GM18858 (cell line): ENCODE measurements around the gene CAPG.
A peak's percentile ranks its signal among the peaks of the same experiment; 100 is the strongest.
"Not testable (repeated sequence)": the region's sequence is repeated elsewhere in the genome, so short reads cannot be mapped to it uniquely, and the experiment has no call there.

Experiments
- ATAC-seq: cut with Tn5 transposase; IDR thresholded peaks from one replicate; pipeline ENCODE4 v1.9.1; 2021; ENCODE audit not compliant: unreplicated experiment

CAPG gene, protein sequence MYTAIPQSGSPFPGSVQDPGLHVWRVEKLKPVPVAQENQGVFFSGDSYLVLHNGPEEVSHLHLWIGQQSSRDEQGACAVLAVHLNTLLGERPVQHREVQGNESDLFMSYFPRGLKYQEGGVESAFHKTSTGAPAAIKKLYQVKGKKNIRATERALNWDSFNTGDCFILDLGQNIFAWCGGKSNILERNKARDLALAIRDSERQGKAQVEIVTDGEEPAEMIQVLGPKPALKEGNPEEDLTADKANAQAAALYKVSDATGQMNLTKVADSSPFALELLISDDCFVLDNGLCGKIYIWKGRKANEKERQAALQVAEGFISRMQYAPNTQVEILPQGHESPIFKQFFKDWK

DNA sequence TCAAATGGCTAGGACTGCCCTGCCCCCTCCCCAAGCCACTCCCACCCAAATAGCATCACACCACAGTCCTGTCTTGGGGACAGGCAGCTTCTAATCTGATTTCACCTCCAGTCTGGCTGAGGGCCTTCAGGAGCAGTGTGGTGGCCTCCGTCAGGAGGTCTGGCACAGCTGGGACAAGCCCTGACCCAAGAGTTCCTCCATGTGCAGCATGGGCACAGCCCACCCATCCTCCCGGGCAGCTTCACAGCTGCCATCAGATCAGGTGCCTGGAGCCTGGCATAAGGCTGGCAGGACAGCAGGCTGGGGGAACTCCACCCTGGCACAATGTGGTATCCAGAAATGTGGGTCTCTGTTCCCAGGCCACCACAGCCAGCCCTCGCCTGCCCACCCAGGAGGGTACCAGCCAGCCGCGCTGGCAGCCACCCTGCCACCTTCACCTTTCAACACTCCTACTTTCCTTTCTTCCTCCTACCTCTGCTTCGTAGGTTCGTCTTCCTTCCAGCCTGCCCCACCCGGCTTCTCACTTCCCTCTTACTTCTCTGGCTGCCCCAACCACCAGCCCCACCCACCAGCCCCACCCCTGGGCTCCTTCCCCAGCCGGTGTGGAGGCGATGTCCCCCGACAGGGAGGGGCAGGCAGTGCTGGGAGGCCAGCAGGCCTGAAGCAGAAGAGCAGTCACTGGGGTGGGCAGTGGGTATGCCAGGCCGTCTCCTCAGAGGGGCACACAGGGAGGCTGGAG, at the start of gene CAPG:
TSS of gene CAPG (minus strand) at position 522 of the 739 bp plus-strand sequence. CDS start 8,221 bp downstream, outside the sequence.
- ATAC-seq: peak; percentile 30

DNA sequence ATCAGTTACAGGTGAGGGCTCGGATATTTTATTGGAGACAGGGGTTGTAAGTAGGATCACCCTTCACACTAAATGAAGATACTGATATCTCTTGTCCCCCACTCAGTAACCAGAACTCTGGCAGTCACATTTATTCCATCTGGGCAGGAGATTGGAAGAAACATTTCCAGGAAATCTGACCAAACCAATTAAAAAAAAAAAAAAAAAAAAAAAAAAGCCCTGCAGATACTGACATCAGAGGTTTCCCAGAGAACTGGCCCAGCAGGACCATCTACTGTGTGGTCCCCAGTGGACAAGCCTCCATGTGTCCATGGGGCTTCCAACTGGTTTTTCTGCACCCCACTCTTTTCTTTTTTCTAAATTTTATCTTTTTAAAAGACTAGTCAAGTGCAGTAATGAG, 49.6 kb upstream of the CAPG start:
- ATAC-seq: no peak

DNA sequence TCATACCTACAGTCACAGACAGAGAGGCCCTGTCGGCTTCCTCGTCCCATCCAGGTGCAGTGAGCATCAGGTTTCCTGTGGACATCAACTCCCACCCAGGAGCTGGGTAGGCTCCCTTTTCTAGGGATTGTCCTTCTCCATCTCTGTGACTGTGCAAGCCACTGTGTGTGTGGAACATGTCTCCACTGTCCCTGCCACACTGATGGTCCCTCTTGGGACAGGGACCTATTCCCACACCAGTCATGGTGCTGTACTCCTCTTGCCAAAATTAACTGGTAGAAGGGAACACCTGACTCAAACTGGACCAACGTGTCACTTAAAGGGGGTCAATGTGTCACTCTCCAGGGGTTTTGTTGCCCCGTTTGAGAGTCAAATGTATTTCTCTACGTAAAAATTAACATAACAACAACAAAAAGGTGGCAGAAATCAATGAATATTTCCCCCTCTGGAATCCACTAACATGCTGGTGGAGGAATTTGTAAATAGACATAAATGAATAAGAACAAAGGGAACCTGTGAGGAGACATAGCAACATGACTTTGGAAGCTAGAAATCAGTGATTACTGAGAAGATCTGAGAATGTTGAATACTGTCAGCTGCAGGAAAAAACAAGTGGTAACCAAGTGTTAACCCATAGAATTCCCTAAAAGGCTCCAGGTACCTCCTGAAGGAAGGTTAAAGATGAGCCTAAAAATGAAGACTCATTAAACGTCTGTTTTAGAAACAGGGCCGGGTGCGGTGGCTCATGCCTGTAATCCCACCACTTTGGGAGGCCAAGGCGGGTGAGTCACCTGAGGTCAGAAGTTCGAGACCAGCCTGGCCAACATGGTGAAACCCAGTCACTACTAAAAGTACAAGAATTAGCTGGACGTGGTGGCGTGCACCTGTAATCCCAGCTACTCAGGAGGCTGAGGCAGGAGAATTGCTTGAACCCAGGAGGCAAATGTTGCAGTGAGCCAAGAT, 48.7 kb upstream of the CAPG start:
- no peak for ATAC-seq

DNA sequence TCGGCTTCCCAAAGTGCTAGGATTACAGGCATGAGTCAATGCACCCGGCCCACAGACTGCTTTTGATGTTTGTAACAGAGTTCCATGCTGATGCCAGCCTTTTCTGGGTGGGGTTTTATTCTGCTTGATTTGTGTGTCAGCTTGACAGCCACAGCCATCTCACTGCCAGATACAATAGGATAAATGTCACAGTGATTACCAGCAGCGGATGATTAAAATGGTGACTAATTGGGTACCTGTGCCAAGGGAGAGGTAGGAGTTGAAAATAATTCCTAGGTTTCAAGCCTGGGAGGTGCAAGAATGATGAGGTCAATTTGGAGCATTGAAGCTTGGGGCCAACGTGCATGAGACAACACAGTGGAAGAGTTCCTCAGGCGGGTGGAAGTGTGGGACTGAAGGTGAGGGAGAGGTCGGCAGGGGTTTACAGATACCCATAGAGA, 47.7 kb upstream of the CAPG start:
- no peak for ATAC-seq

DNA sequence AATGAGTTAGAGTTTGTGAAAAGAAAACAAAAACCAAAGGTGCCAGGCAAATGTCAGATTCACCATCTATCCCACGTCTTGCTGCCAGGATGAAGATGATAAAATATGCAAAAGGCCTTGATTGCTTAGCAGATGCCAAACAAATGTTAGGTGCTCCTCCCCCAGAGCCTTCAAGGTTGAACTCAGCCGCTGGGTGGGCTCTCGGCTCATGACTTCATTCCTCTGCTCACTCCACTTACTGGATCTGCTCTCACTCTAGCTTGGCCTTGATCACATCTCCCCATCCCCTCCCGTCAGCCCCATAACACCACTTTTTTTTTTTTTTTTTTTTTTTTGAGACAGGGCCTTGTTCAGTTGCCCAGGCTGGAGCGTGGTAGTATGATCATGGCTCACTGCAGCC, 46.9 kb upstream of the CAPG start:
- ATAC-seq: no peak

DNA sequence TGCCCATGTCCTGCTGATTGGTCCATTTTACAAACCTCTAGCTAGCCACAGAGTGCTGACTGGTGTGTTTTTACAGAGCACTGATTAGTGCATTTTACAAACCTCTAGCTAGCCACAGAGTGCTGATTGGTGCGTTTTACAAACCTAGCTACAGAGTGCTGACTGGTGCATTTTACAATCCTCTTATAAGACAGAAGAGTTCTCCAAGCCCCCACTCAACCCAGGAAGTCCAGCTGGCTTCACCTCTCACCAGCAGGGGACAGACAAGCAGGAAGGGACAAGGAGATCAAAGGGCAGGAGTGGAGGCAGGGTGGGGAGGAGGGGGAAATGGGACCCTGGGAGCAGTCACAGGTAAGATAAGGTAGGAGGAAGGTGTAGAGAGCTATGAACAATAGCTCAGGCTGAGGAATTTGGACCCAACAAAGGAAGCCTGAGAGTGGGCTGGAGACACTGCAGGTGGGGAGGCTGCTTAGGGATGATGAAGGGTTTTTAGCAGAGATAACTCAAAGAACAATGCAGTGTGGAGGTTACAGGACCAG, 45.5 kb upstream of the CAPG start:
- no peak for ATAC-seq

DNA sequence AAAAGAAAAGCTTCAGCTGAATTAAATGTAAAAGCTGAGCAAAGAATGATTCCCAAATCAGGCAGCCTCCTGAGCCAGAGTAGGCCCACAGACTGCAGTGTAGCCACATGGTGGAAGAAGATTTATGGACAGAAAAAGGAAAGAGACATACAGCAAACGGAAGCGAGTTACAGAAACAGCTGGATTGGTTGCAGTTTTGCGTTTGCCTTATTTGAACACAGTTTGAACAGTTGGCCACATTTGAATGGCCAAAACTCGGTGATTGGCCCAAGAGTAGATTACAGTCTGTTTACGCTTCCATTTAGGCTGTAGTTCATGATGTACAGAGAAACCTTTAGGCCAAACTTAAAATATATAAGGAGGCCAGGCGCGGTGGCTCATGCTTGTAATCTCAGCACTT, 43.4 kb upstream of the CAPG start:
- ATAC-seq: no peak

DNA sequence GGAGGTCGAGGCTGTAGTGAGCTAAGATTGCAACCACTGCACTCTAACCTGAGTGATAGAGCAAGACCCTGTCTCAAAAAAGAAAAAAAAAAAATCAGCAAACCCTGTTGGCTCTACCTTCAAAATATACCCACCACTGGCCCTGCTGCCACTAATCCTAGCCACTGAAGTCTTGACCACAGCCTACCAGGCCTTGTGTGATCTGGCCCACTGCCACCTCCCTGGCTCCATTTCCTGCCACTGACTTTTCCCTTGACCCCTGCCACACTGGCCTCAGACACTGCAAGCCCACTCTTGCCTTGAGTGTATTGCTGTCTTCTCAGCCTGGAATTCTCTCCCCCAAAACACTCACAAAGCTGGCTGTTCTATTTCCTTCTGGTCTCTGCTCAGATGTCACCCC, 42.1 kb upstream of the CAPG start:
- no peak for ATAC-seq

DNA sequence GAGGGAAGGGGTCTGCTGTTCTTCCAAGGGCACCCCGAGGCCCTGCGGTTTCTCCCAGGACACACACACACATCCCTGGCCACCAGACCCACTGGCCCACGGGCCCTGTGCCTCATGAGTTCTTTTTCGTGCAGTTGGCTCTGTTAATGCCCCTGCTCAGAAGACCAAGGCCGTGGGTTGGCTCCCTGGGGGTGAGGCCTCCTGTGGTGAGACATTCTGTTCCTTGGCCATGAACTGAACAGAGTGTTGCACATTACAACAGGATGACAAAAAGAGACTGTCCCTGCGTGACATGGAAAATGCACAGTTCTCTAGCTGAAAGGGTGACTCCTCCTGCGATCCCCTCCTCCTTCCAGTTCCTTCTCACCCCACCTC, 39.0 kb upstream of the CAPG start:
- ATAC-seq: no peak

DNA sequence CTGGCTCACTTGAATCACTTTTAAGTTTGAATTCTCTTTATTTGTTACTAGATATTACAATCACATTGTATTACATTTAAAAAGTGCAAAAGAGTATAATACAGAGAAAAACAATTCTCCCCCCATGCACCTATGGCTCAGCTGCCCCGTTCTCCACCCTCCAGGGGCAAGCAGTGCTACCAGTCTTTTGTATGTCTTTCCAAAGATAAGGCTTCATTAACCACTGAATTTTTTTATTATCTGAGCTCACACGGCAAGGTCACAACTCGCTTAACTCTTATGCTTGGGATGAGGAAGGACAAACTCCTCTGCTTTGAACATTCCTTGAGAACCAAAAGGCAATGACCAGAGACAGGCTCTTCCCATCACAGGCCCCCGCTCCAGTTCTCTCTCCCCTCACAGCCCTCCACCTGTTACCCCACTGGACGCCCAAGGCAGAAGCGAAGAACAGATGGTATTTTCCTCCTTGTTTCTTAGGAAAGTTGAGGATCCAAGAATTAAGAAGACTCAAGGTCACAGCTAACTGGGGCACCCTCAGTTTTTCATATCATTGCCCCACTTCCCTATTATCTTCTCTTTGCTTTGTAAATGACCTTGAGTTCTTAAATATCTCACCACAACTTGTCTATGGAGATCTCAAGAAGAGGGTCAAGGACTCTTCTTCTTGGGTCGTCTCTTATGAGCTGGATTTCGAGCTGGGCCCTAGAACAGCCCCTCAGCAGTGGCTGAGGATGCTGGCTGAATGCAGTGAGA, 38.5 kb upstream of the CAPG start:
- ATAC-seq: no peak

DNA sequence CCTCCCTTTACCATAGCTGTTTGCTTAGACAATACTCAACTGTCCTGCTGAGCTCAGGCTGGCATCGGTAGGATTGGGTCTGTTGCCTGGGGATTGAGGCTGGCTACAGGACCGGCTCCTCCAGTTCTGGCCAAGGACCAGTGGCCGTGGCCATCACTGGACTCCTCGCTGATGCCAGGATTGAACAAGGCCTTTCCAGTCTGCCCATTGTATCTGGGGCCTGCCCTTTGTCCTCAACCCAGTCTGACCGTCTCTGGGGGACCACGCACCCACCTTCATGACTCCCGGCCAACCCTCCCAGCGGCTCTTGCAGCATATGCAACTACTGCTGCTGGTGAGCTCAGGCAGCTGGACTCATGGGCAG, 37.0 kb upstream of the CAPG start:
- no peak for ATAC-seq

DNA sequence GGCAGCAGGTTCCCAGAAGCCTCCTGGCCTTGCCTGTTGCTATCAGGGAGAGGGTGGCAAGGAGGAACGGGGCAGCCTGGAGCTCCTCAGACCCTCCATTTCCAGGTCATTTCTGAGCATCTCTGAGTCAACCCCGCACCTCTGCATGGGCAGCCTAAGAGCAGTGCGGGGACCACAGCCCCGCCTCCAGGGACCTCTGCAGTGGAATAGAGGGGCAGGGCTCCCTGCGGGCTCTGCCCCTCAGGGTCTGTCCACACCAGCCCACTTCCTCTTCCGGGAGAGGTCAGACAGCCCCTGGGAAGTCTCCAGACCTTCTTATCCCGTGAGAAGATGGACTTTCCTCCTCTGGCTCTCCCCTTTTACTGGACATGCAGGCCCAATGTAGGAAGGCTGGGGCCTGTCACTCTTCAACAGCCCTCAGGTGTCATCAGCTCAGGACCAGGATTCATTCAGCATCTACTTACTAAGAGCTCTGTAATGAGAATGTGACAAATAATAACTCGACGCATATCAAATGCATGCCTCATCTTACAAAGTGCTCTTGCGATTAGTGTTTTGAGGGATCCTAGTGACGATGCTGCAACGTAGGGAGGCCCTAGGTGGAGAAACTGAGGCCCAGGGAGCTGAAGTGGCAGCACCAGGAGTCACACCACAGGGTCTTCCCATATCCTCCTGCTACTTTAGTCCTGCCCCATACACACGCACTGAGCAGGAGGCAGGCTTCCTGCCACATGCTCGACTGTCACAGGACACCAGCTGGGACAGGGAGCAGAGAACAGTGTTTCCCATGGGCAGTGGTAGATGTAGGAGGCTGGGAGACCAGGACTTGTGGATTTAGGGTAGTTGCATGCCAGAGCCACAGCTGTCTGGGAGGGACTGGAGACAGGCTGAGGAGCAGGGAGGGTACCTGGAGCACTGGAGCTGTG, 36.4 kb upstream of the CAPG start:
- ATAC-seq: no peak

DNA sequence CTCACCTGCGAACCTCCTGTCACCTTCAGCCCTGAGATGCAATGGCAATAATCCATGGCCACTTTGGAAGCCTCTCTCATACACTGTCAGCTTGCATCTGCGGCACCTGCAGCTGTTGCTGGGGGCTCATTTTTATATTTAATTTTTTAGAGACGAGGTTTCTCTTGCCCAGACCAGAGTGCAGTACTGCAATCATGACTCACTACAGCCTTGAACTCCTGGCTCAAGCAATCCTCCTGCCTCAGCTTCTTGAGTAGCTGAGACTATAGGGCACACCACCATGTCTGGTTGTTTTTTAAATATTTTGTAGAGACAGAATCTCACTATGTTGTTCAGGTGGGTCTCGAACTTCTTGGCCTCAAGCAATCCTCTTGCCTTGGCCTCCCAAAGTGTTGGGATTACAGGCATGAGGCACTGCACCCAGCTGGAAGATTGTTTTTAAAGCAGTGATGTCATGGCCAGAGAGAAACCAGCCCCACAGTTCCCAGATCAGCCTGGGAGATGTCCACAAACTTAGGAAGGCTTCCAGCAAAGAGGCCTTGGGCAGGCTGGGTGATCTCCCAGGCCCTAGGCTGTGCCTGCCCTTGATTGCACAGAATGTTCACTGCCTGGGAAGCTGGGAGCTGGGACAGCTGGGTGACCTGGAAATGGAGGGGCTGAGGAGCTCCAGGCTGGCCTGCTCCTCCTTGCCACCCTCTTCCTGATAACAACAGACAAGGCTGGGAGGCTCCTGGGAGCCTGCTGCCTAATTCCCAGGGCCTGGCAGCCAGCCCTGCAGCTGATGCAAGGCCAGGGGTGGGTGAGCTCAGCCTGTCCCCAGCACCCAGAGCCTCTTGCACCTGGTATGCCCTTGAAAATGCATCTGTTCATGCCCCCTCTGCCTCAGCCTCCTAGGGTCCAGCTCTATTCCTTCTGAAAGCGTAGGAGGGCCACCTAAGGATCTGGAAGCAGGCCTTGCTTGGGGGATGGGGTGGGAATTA, 35.4 kb upstream of the CAPG start:
- no peak for ATAC-seq

DNA sequence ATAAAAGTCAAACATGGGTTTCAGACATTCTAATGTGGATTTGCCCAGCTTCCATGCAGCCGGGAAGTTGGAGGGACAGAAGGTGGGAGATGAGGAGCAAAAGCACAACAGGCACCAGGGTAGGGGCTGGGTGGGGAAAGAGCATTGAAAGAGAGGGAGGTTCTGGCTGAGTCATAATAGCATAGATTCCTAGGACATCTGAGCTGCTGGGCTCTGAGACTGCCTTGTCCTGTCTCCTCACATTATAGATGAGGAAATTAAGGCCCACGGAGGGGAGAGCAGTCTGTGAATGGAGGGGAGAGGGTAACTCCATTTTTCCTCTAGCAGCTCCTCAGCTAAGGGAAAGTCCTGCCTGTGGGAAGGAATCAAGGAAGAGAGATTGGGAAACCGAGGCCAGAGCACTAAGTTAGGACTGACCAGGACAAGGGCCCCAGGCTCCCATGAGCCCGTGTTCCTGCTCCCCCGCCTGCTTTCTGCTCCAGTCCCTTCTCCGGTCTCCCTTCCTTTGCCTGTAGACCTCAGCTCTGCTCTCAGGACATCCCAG, 34.5 kb upstream of the CAPG start:
- no peak for ATAC-seq

DNA sequence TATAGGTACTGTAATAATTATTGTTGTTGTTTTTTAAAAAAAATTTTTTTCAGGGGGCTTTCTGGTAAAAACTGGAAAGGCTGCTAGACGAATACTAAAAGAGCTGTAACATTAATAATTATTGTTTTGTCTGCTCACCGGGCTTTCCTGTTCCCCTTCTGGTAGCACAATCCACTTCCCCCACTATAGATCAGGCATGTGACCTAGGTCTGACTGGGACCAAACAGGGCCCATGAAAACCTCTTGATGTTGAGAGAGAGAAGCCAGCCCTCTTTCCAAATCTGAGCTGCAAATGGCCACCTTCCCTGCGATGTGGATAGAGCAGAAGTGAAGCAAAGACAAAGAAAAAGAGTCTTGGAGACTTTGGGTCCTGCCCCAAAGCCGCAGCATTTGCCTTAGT, 31.7 kb upstream of the CAPG start:
- ATAC-seq: no peak

DNA sequence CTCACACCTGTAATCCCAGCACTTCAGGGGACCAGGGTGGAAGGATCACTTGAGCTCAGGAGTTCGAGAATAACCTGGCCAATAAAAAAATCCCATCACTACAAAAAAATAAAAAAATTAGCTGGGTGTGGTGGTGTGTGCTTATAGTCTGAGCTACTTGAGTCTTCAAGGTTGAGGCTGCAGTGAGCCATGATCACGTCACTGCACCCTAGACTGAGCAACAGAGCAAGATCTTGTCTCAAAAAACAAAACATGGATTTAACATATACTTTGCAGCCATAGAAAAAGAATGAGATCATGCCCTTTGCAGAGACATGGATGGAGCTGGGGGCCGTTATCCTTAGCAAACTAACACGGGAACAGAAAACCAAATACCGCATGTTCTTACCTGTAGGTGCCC, 30.6 kb upstream of the CAPG start:
- no peak for ATAC-seq

DNA sequence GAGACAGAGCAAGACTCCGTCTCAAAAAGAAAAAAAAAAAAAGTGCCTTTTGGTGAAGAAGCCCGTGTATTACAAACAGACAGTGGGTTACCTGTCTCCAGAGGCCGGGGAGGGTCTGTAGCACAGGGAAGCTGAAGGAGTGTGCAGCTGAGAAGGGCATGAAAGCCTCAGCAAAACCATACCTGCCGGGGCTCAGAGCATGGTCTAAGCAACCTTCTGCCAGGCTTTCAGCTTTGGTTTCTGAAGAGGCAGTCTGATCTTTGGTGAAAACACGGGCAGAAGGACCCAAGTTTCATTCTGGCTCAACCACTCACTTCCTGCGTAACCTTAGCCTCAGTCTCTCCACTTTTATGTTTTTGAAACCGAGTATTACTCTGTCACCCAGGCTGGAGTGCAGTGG, 29.8 kb upstream of the CAPG start:
- no peak for ATAC-seq

DNA sequence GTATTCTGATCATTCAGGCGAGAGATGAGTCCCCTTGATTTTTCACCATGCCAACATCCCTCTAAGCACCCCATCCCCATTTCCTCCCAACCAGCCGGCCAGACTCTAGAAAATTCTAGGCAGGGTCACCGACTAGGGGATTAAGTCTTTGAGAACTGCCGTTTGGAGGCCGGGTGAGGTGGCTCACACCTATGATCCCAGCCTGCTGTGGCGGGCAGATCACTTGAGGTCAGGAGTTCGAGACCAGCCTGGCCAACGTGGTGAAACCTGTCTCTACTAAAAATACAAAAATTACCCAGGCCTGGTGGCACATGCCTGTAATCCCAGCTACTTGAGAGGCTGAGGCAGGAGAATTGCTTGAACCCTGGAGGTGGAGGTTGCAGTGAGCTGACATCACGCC, 29.4 kb upstream of the CAPG start:
- ATAC-seq: not testable (repeated sequence)
